PC-3 (cell line): ENCODE measurements around the gene MAP6. TPM values are rescaled to one million over a fixed set of nuclear protein-coding genes. Genes with fewer than 3 reads are reported as not detected.

Experiments used
- ATAC-seq: fragments of 200-7000 bp; cut with Tn5 transposase; 2 replicates; pipeline ENCODE4 v1.9.1; 2020; ENCODE audit warnings: mild to moderate bottlenecking, moderate library complexity
- BruUV-seq: library from RNA; stranded (reverse); fragments of 400-500 nt; replicated peaks from 2 replicates; lab custom pipeline; 2021; lab: Mats Ljungman, UMichigan
- CTCF ChIA-PET: fragments of 300-600 bp; sonication (Branson Sonifier 250); formaldehyde crosslinking; loops from one replicate; lab custom pipeline; 2022; ENCODE audit warnings: antibody characterized with exemption; lab: Charles Lee
- POLR2A ChIA-PET: fragments of 300-600 bp; sonication (Branson Sonifier 250); formaldehyde crosslinking; loops from one replicate; lab custom pipeline; 2022; ENCODE audit warnings: antibody characterized with exemption; ENCODE audit not compliant: unreplicated experiment; lab: Charles Lee
- DNase-seq: peaks from one replicate; pipeline ENCODE4 v3.0.0-alpha.2; 2015
- H2AFZ ChIP-seq: fragments of 300-600 bp; sonication (generic); 2 replicates; pipeline ENCODE4 v1.6.0; 2016; ENCODE audit warnings: antibody characterized with exemption, low read length
- H3F3A ChIP-seq: fragments of 300-600 bp; sonication (generic); one replicate; pipeline ENCODE4 v1.6.0; 2017; ENCODE audit warnings: antibody characterized with exemption, low read length, control low read depth, mild to moderate bottlenecking; ENCODE audit not compliant: unreplicated experiment
- H3K27ac ChIP-seq: fragments of 300-600 bp; sonication (generic); 2 replicates; pipeline ENCODE4 v1.5.1; 2016; ENCODE audit warnings: mild to moderate bottlenecking, low read length
- H3K27me3 ChIP-seq: fragments of 300-600 bp; sonication (generic); 2 replicates; pipeline ENCODE4 v1.6.1; 2016; ENCODE audit warnings: low read length, mixed read lengths
- H3K36me3 ChIP-seq: fragments of 300-600 bp; sonication (generic); 2 replicates; pipeline ENCODE4 v1.6.1; 2016; ENCODE audit warnings: low read depth, mixed run types, low read length, mixed read lengths
- H3K4me1 ChIP-seq: fragments of 300-600 bp; sonication (generic); 2 replicates; pipeline ENCODE4 v1.5.1; 2016; ENCODE audit warnings: low read length; ENCODE audit not compliant: insufficient read depth
- H3K4me2 ChIP-seq: fragments of 300-600 bp; sonication (generic); 2 replicates; pipeline ENCODE4 v1.6.0; 2016; ENCODE audit warnings: low read length
- H3K4me3 ChIP-seq: fragments of 300-600 bp; sonication (generic); 2 replicates; pipeline ENCODE4 v1.5.1; 2016; ENCODE audit warnings: mild to moderate bottlenecking, low read length, mixed read lengths
- H3K79me2 ChIP-seq: fragments of 300-600 bp; sonication (generic); 2 replicates; pipeline ENCODE4 v1.6.1; 2017; ENCODE audit warnings: low read length, mixed read lengths
- H3K9ac ChIP-seq: fragments of 300-600 bp; sonication (generic); 2 replicates; pipeline ENCODE4 v1.6.0; 2016; ENCODE audit warnings: mild to moderate bottlenecking, low read length
- H3K9me2 ChIP-seq: fragments of 300-600 bp; sonication (generic); replicated peaks from 2 replicates; pipeline ENCODE4 v1.6.1; 2016; ENCODE audit warnings: mixed run types, low read length, mixed read lengths
- H3K9me3 ChIP-seq: fragments of 300-600 bp; sonication (generic); 2 replicates; pipeline ENCODE4 v1.6.1; 2016; ENCODE audit warnings: low read length, mixed read lengths
- H4K20me1 ChIP-seq: fragments of 300-600 bp; sonication (generic); 2 replicates; pipeline ENCODE4 v1.6.1; 2016; ENCODE audit warnings: low read length, mixed read lengths
- CTCF ChIP-seq: fragments of 300-600 bp; sonication (generic); conservative IDR thresholded peaks from 2 replicates; pipeline ENCODE4 v1.5.1; 2017; ENCODE audit warnings: antibody characterized with exemption, low read depth, mild to moderate bottlenecking, low read length
- EZH2 ChIP-seq: fragments of 300-600 bp; sonication (generic); IDR thresholded peaks from one replicate; pipeline ENCODE4 v1.6.1; 2017; ENCODE audit warnings: antibody characterized with exemption, mild to moderate bottlenecking, low read length; ENCODE audit not compliant: unreplicated experiment
- EZH2phosphoT487 ChIP-seq: fragments of 300-600 bp; sonication (generic); IDR thresholded peaks from 2 replicates; pipeline ENCODE4 v1.6.1; 2018; ENCODE audit warnings: mild to moderate bottlenecking, antibody characterized with exemption, low read length, borderline replicate concordance
- intact Hi-C: fragments of 100-400 bp; cut with micrococcal nuclease; formaldehyde crosslinking; loops from 2 replicates; pipeline ENCODE4 v1.9.0; 2023
- total RNA-seq: library from RNA; depleted of rRNA; stranded (reverse); fragments of >200 nt; gene quantifications from 2 replicates; pipeline ENCODE4 v1.2.3, GENCODE V29; 2014

Gene MAP6
- total RNA-seq, 1 experiment from 2014 or later = 0.47 TPM

DNA sequence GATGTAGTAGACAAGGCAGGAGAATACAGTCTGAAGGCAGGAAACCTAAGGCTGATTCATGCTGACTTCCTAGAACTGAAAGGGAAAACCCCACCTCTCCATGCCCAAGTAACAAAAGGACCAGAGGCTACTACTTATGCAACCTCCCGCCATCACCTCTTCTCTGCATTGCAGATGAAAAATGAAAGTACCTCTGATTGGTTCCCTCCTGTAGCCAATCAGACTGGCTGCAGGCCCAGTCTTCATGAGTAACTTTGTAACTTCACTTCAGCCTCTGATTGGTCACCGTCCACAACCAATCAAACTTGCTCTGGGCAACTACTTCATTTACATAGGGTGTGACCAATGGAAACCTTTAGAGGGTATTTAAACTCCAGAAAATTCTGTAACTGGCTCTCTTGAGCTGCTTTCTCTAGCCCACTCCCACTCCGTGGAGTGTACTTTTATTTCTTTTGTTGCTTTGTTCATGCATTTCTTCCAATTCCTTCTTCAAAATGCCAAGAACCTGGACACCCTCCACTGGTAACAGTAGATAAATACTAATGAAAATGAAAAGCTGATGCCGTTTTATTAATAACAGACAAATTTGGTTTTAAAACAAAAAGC is 5.2 kb upstream of the MAP6 start:
- H3K4me1 ChIP-seq = no peaks in the 10 kb centered on the region
- no peak overlapping the region for H2AFZ ChIP-seq
- no peaks in the 10 kb centered on the region for H3K9me2 ChIP-seq
- no peaks in the 10 kb centered on the region for H3K79me2 ChIP-seq
- DNase-seq (peak; percentile 40), ATAC-seq (no peak)
- no peaks in the 10 kb centered on the region for H4K20me1 ChIP-seq
- intact Hi-C loops = no loop called here
- H3K27ac ChIP-seq = no peak overlapping the region
- no peak overlapping the region for H3K4me3 ChIP-seq
- no peak overlapping the region for H3K4me2 ChIP-seq
- no peaks in the 10 kb centered on the region for H3K36me3 ChIP-seq
- no peaks in the 10 kb centered on the region for H3F3A ChIP-seq
- CTCF ChIA-PET = no interaction called here
- POLR2A ChIA-PET = no interaction called here
- TF ChIP-seq EZH2 (no peak), EZH2phosphoT487 (no peak)
- peaks cover 6% of the 10 kb centered on the region; the same call in 1 of the 2 replicates for H3K9me3 ChIP-seq
- H3K27me3 ChIP-seq = peaks cover 29% of the 10 kb centered on the region
- H3K9ac ChIP-seq = no peak overlapping the region
- no TSS peak for BruUV-seq

GRCh38 chr11:75667831-75668450 is 897 bp downstream of the MAP6 start:
- peak; percentile 47 for DNase-seq
- H3K9me2 ChIP-seq = no peaks in the 10 kb centered on the region
- peak overlapping the region; percentile 70 for H3K4me3 ChIP-seq
- H3K4me2 ChIP-seq = peak overlapping the region; percentile 91
- peak overlapping the region; percentile 88 for H2AFZ ChIP-seq
- H3K79me2 ChIP-seq = no peaks in the 10 kb centered on the region
- ChIA-PET POLR2A (no interaction called here), CTCF (no interaction called here)
- H3K27me3 ChIP-seq = peaks cover 30% of the 10 kb centered on the region
- intact Hi-C loops = no loop called here
- ATAC-seq = peak; percentile 58
- no peak overlapping the region; the same call in 1 of the 2 replicates for H3K9ac ChIP-seq
- H3K27ac ChIP-seq = no peak overlapping the region
- no peaks in the 10 kb centered on the region for H3K36me3 ChIP-seq
- H3K4me1 ChIP-seq = 0 out of 2 replicates have a peak, but pooled peaks cover 4% of the 10 kb centered on the region
- no peaks in the 10 kb centered on the region for H3K9me3 ChIP-seq
- no peaks in the 10 kb centered on the region for H4K20me1 ChIP-seq
- H3F3A ChIP-seq = no peaks in the 10 kb centered on the region
- BruUV-seq = no TSS peak
- TF ChIP-seq EZH2phosphoT487 (no peak), EZH2 (no peak), CTCF (no peak)

- peaks cover 30% of the 10 kb centered on the region for H3K27me3 ChIP-seq
- ChIA-PET POLR2A (no interaction called here), CTCF (no interaction called here)
- DNase-seq = peak; percentile 41
- no peaks in the 10 kb centered on the region for H3K36me3 ChIP-seq
- ATAC-seq = peak; percentile 53
- intact Hi-C loops = no loop called here
- H3K4me1 ChIP-seq = 0 out of 2 replicates have a peak, but pooled peaks cover 4% of the 10 kb centered on the region
- peak overlapping the region; percentile 91 for H3K4me2 ChIP-seq
- H4K20me1 ChIP-seq = no peaks in the 10 kb centered on the region
- TF ChIP-seq CTCF = peak; percentile 19; the same call in 1 of the 2 replicates
- TF ChIP-seq EZH2 = no peak
- H3K27ac ChIP-seq = no peak overlapping the region
- BruUV-seq = no TSS peak
- H3F3A ChIP-seq = no peaks in the 10 kb centered on the region
- no peaks in the 10 kb centered on the region for H3K79me2 ChIP-seq
- no peaks in the 10 kb centered on the region for H3K9me2 ChIP-seq
- no peak overlapping the region; the same call in 1 of the 2 replicates for H3K9ac ChIP-seq
- H3K4me3 ChIP-seq = peak overlapping the region; percentile 70
- peak overlapping the region; percentile 88 for H2AFZ ChIP-seq
- H3K9me3 ChIP-seq = no peaks in the 10 kb centered on the region
Measured at GRCh38 chr11:75667255-75667830, 1.5 kb downstream of the MAP6 start.
